ENCODE measurements around the gene ANTXR2. TPM values are rescaled to one million over a fixed set of nuclear protein-coding genes. Genes with fewer than 3 reads are reported as not detected.
A peak's percentile ranks its signal among the peaks of the same experiment; 100 is the strongest.
"Not testable (repeated sequence)": the region's sequence is repeated elsewhere in the genome, so short reads cannot be mapped to it uniquely, and the experiment has no call there.

ANTXR2 gene
- 96.0 TPM for total RNA-seq

- DNase-seq: peak; percentile 92
Measured at GRCh38 chr4:80072744-80073472, at the start of gene ANTXR2. Gene ANTXR2, minus strand, starts transcription at chr4:80073229. Its CDS starts 669 bp downstream, at chr4:80072560.

DNA sequence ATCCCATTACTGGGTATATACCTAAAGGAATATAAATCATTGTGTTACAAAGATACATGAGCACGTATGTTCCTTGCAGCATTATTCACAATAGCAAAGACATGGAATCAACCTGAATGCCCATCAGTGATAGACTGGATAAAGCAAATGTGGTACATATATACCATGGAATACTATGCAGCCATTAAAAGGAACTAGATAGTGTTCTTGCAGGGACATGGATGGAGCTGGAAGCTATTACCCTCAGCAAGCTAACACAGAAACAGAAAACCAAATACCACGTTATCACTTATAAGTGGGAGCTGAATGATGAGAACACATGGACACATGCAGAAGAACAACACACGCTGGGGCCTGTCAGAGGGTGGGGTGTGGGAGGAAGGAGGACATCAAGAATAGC lies 48.8 kb upstream of the ANTXR2 start:
- not testable (repeated sequence) for DNase-seq

DNA sequence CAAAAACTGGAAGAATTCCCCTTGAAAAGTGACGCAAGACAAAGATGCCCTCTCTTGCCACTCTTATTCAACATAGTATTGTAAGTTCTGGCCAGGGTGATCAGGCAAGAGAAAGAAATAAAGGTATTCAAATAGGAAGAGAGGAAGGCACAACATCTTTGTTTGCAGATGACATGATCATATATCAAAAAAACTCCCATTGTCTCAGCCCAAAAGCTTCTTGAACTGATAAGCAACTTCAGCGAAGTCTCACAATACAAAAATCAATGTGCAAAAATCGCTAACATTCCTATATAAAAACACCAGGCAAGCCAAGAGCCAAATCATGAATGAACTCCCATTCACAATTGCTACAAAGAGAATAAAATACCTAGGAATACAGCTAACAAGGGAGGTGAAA lies 46.6 kb upstream of the ANTXR2 start:
- not testable (repeated sequence) for DNase-seq

DNA sequence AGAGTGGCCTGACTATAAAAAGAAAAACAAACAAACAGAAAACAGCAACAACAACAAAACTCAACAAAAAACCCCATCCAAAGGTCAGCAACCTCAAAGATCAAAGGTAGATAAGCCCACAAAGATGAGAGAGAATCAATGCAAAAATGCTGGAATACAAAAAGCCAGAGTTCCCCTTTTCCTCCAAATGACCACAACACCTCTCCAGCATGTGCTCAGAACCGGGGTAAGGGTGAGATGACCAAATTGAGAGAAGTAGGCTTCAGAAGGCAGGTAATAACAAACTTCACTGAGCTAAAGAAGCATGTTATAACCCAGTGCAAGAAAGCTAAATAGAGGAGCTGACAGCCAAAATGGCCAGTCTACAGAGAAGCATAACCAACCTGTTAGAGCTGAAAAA lies 43.5 kb upstream of the ANTXR2 start:
- no peak for DNase-seq

GRCh38 chr4:80115368-80116181 lies 42.5 kb upstream of the ANTXR2 start:
- DNase-seq: no peak

DNA sequence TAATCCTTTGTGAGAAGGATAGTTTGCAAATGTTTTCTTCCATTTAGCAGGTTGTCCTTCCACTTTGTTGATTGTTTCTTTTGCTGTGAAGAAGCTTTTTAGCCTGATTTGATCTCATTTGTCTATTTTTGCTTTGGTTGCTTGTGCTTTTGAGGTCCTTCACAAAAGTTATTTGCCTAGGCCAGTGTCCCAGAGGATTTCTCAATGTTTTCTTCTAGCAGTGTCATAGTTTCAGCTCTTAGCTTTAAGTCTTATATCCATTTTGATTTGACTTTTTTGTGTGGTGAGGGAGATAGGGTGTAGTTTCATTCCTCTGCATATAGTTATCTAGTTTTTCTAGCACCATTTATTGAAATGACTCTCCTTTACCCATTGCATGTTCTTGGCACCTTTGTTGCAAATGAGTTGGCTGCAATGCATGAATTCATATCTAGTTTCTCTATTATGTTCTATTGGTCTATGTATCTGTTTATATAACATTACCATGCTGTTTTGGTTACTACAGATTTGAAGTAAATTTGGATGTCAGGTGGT lies 41.8 kb upstream of the ANTXR2 start:
- DNase-seq: no peak

- DNase-seq: no peak
Measured at GRCh38 chr4:80113615-80114014, 40.6 kb upstream of the ANTXR2 start.

DNA sequence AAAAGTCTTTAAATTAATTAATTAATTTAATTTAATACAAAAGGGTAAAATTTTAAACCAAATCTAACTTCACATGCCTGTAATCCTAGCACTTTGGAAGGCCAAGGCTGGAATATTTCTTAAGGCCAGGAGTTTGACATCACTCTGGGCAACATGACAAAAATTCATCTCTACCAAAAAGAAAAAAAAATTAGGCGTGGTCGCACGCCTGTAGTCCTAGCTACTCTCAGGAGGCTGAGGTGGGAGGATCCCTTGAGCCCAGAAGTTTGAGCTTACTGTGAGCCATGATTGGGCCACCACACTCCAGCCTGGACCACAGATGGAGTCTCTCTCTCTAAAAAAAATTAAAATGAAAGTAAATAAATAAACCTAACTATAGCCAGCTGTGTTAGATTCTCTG lies 39.2 kb upstream of the ANTXR2 start:
- DNase-seq: peak; percentile 13

DNA sequence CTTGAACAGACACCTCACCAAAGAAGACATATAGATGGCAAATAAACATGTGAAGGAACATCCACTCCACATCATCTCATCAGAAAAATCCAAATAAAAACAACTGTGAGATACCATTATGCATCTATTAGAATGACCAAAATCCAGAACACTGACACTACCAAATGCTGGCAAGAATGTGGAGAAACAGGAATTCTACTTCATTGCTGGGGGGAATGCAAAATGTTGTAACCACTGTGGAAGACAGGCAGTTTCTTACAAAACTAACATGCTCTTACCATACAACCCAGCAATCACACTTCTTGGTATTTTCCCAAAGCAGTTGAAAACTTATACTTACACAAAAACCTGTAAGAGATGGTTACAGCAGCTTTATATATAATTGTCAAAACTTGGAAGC lies 38.2 kb upstream of the ANTXR2 start:
- DNase-seq: no peak

- no peak for DNase-seq
Measured at GRCh38 chr4:80107374-80107773, 34.3 kb upstream of the ANTXR2 start.

GRCh38 chr4:80104927-80105326 lies 31.9 kb upstream of the ANTXR2 start:
- DNase-seq: no peak

GRCh38 chr4:80103629-80104028 lies 30.6 kb upstream of the ANTXR2 start:
- DNase-seq: no peak

GRCh38 chr4:80101792-80102116 lies 28.7 kb upstream of the ANTXR2 start:
- no peak for DNase-seq

GRCh38 chr4:80101071-80101791 lies 28.2 kb upstream of the ANTXR2 start:
- no peak for DNase-seq

- DNase-seq: no peak
Measured at GRCh38 chr4:80099671-80100070, 26.6 kb upstream of the ANTXR2 start.

DNA sequence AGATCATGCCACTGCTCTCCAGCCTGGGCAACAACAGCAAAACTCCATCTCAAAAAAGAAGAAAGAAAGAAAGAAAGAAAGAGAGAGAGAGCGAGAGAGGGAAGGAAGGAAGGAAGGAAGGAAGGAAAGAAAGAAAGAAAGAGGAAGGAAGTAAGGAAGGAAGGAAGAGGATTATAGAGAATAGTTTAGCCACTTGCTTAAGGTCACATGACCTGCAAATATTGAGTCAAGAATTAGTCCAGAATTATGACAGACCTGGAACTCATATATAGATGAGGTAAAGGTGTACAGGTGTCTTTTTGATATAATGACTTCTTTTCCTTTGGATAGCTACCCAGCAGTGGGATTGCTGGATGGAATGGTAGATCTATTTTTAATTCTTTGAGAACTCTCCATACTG lies 25.6 kb upstream of the ANTXR2 start:
- DNase-seq: no peak

- peak; percentile 85 for DNase-seq
Measured at GRCh38 chr4:80097400-80098177, 24.6 kb upstream of the ANTXR2 start.

GRCh38 chr4:80096175-80096850 lies 23.3 kb upstream of the ANTXR2 start:
- DNase-seq: peak; percentile 36

DNA sequence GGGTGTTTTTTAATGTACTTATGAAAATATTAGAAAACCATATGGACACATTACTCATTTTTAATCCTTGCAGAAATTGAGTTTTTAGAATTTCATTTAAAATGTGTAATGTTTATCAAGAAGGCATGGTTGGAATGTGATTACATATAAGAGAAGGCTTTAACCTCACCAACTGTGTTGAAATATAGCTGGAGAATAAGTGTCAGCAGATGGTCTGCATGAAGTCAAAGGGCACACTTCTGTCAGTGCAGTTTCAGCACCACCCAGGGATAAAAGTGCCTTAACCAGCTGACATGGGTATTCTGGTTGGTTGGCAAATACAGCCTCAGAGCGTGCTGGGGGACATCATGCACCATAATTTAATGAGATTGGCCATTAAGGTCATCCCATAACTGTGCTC lies 21.2 kb upstream of the ANTXR2 start:
- DNase-seq: peak; percentile 39

GRCh38 chr4:80093563-80093962 lies 20.5 kb upstream of the ANTXR2 start:
- DNase-seq: no peak

DNA sequence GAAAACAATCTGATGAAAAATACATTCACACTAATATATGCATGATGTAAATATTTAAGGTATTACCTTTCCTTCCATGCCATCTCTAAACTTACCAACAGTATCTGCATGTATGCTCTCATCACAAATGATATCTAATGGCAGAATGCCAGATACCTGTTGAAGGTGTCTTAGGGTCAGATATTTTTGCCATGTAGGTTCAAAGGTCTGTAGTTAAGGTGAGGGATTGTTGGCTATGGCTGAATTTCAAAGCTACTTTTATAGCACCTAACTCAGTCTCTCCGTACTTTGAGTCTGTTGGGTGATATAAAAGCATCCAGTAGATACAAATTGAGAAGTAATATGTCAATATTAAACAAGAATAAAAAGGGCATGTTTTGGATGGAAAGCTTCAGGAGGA lies 19.8 kb upstream of the ANTXR2 start:
- DNase-seq: no peak

GRCh38 chr4:80092088-80092487 lies 19.1 kb upstream of the ANTXR2 start:
- no peak for DNase-seq
